Activated CD4-positive, CD25-positive, alpha-beta regulatory T cell treated with anti-CD3 and anti-CD28 coated beads, Interleukin-2, amount 50 U/mL, for 16 hours (primary cell): ENCODE data around the gene ZCCHC3.
A peak's percentile ranks its signal among the peaks of the same experiment; 100 is the strongest.

Experiments
- DNase-seq: peaks from one replicate; pipeline ENCODE4 v3.0.0-alpha.2; 2020; ENCODE audit warnings: low read depth, low spot score

Gene ZCCHC3

DNA sequence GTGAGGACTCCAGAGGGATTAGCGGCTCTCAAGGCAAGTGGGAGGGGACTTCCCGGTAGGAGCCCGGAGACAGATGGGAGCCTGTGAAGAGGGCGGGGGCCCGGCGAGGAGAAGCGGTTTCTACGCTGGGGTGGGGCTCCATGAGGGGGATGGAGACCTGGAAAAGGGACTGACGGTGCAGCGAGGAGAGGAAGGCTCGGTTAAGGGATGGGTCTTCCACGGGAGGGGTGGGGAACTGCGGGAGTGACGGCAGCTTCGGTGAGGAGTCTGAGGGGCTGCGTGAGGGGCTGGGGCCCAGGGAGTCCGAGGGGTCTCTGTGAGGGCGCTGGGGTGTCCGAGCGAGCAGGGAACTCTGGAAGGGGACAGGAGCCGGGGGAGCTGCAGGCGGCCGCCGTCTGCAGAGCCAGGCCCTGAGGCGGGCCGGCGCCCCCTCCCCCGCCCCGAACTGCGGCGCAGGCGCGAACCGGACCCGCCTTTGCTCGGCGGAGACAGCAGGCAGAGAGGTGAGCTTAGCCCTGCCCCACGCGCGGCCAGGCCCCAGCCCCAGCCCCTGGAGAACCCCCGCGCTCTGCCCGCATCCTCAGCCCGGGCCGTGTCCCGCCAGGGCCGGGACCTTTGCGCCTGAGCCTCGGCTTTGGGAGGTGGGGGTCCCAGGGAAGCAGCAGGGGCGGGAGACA lies 49.4 kb downstream of the ZCCHC3 start, which contains the start of gene NRSN2:
Gene NRSN2, plus strand, starts transcription at position 472 of the 677 bp plus-strand sequence. CDS start 2,533 bp downstream, outside the sequence.
- no peak for DNase-seq

DNA sequence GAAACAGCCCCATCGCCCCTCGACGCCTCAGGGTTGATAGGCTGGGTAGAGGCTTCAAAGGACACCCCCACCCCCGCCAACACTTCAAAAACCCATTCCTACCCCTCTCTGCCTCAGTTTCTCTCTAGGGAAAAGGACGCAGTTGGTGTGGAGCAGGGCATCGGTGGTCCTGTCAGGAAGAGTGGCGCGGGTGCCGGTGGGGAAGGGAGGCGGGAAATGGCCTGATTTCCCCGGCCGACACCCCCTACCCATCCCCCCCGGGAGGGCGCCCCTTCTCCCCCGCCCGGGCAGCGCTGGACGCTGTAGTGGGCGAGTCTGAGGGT lies 49.9 kb downstream of the ZCCHC3 start:
- DNase-seq = no peak

DNA sequence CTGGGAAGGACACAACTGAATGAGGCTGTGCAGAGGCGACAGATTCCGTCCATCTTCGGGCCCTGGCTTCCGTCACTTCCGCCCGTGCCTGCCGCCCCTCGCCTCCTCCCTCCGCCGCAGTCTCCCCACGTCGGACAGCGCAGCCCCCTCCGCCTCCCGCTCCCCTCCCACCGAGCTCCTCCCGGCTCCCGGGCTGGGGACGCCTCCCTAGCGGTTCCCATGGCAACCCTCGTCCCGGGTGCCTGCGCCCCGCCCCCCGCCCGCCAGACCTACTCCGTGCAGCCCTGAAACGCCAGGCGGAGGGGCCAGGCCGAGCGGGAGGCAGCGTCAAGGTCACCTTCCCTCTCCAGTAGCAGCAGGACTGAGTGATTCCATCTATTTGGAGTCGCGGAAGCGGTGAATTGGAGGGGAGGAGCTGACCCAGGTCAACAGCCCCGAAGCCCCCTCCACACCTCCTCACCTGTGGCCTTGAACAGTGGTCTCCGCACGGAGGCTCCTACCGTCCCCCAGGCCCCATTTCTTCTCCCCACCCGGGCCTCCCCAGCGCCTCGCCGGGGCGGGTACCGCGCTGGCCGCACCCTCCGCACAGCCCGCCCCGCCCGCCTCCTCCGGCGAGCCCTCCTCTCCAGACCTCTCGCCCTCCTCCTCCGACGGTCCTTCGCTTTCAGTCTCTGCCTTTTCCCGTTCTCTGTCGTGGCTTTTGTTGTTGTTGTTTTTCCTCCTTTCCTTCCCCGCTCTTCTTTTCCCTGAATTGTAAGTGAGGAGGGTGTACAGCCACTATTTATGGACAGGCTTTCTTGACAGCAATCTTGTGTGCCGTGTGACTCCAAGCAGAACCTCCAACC lies 50.5 kb downstream of the ZCCHC3 start:
- DNase-seq = peak; percentile 26

DNA sequence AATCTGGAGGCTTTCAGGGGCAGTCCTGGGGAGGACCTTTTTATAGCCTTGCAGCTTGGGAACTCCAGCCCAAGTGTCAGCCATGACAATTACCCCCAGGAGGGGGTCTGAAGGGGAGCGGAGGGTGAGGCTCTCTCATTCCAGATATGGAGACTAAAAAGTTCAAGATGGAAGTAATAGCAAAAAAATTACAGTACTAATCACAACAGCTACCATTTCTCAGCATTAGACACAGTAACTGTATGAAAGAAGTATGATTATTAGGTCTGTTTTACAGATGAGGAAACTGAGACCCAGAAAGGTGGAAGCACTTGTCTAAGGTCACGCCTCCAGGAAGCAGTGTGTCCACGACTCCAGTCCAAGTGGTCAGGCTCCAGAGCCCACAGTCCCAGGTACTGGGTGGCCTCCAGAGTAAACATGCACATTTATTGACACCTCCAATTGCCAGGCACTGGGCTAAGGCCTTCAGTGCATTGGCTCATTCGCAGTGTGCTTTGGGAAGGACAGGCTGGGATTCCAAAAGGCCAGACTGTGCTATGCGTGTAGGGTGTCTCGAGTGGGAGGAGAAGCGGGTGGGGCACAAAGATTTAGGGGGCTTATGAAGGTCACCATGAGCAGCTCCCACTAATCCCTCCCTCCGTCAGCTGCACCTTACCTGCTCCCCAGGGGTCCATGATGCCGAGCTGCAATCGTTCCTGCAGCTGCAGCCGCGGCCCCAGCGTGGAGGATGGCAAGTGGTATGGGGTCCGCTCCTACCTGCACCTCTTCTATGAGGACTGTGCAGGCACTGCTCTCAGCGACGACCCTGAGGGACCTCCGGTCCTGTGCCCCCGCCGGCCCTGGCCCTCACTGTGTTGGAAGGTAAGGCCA lies 51.8 kb downstream of the ZCCHC3 start:
- no peak for DNase-seq
